Subcutaneous adipose tissue (tissue), 4 donors: ENCODE data around the gene IGFBP2. TPM values are rescaled to one million over a fixed set of nuclear protein-coding genes. Genes with fewer than 3 reads are reported as not detected.

Experiments
- total RNA-seq, 4 donors: library from RNA; depleted of rRNA; stranded (reverse); fragments of >200 nt; gene quantifications; one replicate each; pipeline ENCODE4 v1.1.0, GENCODE V29; 2016
- TF ChIP-seq, protein P1 (sequence below): fragments of 450-650 bp; IDR thresholded peaks from one replicate; pipeline ENCODE4 v1.5.1; 2016; ENCODE audit warnings: low read depth, mild to moderate bottlenecking, control low read depth, antibody characterized with exemption, moderate library complexity

IGFBP2 gene
- total RNA-seq, 4 donors from 2014 or later: 18.9 to 50.5 (median 22.9) TPM

- TF ChIP-seq, protein P1, sequence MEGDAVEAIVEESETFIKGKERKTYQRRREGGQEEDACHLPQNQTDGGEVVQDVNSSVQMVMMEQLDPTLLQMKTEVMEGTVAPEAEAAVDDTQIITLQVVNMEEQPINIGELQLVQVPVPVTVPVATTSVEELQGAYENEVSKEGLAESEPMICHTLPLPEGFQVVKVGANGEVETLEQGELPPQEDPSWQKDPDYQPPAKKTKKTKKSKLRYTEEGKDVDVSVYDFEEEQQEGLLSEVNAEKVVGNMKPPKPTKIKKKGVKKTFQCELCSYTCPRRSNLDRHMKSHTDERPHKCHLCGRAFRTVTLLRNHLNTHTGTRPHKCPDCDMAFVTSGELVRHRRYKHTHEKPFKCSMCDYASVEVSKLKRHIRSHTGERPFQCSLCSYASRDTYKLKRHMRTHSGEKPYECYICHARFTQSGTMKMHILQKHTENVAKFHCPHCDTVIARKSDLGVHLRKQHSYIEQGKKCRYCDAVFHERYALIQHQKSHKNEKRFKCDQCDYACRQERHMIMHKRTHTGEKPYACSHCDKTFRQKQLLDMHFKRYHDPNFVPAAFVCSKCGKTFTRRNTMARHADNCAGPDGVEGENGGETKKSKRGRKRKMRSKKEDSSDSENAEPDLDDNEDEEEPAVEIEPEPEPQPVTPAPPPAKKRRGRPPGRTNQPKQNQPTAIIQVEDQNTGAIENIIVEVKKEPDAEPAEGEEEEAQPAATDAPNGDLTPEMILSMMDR: no peak
These were observed 6.9 kb upstream of the IGFBP2 start for GRCh38 chr2:216626168-216626874.

GRCh38 chr2:216626875-216627245 lies 6.4 kb upstream of the IGFBP2 start:
- TF ChIP-seq, protein P1: no peak

- TF ChIP-seq, protein P1: no peak
These were observed 3.4 kb upstream of the IGFBP2 start for GRCh38 chr2:216629784-216630183.

DNA sequence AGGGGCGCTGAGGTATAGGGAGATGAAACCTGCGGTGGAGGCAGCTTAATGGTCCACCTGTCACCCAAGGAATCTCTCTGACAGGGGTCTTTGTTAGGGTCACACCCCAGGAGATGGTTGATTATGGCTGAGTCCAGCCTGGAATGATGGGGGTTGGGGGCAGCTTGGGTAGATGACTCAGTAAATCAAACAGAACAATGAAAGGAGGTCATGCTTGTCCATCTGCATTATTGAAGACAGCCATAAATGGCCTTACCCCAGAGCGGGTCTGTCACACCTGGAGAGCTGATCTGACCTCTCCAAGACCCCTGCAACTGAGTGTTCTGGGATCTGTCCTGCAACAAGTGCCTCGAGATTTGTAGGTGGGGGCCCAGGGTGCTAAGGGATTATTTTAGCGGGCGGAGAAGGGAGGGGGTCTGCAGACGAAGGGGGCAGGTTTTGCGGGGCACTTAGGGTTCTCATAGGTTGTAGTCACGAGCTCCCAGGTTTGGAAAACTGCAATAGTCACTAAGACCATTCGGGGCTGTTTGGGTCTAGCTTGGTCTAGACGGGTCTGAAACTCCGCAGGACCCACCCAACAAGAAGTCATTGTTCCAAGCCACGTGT lies 771 bp upstream of the IGFBP2 start:
- TF ChIP-seq, protein P1: no peak

- TF ChIP-seq, protein P1: no peak
These were observed 573 bp downstream of the IGFBP2 start for GRCh38 chr2:216633616-216634369.

DNA sequence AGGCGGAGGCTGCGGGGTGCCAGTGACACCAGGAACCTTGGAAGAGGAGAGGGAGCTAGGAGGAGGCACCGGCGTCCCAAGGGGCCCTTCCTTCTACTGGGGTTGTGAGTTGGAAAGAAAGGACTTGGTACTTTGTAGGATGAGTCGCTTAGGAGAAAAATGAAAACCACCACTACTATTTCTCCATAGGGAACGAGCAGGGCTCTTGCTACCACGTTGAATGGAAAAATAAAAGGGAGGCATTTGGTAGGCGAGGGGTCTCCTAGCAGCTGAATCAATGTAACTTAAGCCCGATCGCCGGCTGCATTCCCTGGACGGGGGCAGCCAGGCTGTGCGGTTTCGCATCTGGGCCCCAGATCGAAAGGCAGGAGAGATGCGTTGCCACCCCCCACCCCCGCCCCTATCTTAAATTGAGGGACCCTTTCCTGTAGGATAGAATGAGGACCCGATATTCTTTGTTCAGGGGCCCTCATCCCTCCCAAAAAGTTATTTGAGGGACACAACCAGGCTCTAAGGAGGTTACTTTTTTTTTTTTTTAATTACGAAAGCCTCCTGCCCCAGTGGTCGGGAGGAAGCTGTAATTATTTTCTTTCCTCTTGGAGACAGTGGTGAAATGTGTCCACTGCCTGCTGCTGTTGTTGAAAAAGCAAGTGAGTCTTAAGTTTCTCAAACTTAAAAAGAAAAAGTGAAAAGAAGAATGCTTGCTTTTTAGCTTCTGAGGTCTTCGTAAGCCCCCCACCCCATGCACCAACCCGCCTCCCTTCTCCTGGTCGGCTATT lies 1.3 kb downstream of the IGFBP2 start:
- TF ChIP-seq, protein P1: no peak

GRCh38 chr2:216635171-216635570 lies 2.0 kb downstream of the IGFBP2 start:
- TF ChIP-seq, protein P1: no peak
